ENCODE data around the gene ENDOD1. TPM values are rescaled to one million over a fixed set of nuclear protein-coding genes. Genes with fewer than 3 reads are reported as not detected.

Gene ENDOD1
- total and polyA plus RNA-seq, 2 donors (not counting 1 experiment from before 2014, with no cell fraction given) = 7.0 to 11.7 TPM

- H3K27me3 Mint-ChIP-seq = no peaks in the 10 kb centered on the region
- intact Hi-C loops (cut with micrococcal nuclease) = no loop called here
- no peaks in the 10 kb centered on the region for H3K79me2 ChIP-seq (ENCODE audit: control insufficient read depth, insufficient read depth, low read length)
- no peak for DNase-seq
- H3K4me1 ChIP-seq (ENCODE audit: control insufficient read depth in 2 of 2, insufficient read depth in 2 of 2, low read length in 2 of 2) = peaks cover 4 to 9% of the 10 kb centered on the region in 2 donors
- no peaks in the 10 kb centered on the region for H3K36me3 ChIP-seq (replicated peaks in 1 of 2; ENCODE audit: control extremely low read depth in 1 of 2, control insufficient read depth in 1 of 2, extremely low read depth in 1 of 2, insufficient read depth in 2 of 2, low read length in 1 of 2)
- TF ChIP-seq CTCF (IDR thresholded peaks at IDR 0.05) = no peak
- TF ChIP-seq EZH2 (IDR thresholded peaks at IDR 0.05; ENCODE audit: borderline replicate concordance, insufficient read depth, low read depth, low read length, poor library complexity, severe bottlenecking) = no peak
- no peak for ATAC-seq (ENCODE audit: low read depth)
- no peak overlapping the region for H3K4me3 Mint-ChIP-seq
- H3K4me2 ChIP-seq (replicated peaks; ENCODE audit: low read depth, low read length, poor library complexity, severe bottlenecking) = no peak overlapping the region
- no peak overlapping the region for H2AFZ ChIP-seq (ENCODE audit: insufficient read depth, low read depth, low read length, poor library complexity, severe bottlenecking)
- H3K27me3 ChIP-seq (replicated peaks in 1 of 4; ENCODE audit: control extremely low read depth in 1 of 4, control insufficient read depth in 3 of 4, insufficient read depth in 4 of 4, low read length in 3 of 4) = no peaks in the 10 kb centered on the region
- no peaks in the 10 kb centered on the region for H3K9me3 ChIP-seq (ENCODE audit: control extremely low read depth in 1 of 3, control insufficient read depth in 2 of 3, insufficient read depth in 1 of 3, low read length in 2 of 3)
- H4K20me1 ChIP-seq (ENCODE audit: control insufficient read depth, insufficient read depth, low read length, poor library complexity, severe bottlenecking) = no peaks in the 10 kb centered on the region
- WGBS (ENCODE audit: insufficient coverage) = 90% methylated on average over 1 of the region's 4 CpGs
- H3K9me3 Mint-ChIP-seq (ENCODE audit: insufficient read depth) = no peaks in the 10 kb centered on the region
- H3K27ac ChIP-seq (ENCODE audit: low read length in 2 of 2) = no peak overlapping the region
- POLR2A ChIA-PET = no interaction called here
- CTCF ChIA-PET = interaction anchor here (0.9 to 8.9 kb wide), 4 partner anchors 8 to 77 kb away, joined by 3 to 106 read pairs (median 3); partner anchors contain the start of gene SRSF8
- no peak overlapping the region for H3K9ac ChIP-seq (ENCODE audit: low read length)
- no peak overlapping the region for H3K27ac Mint-ChIP-seq
- peaks cover 8% of the 10 kb centered on the region for H3K4me1 Mint-ChIP-seq
- no peak overlapping the region for H3K4me3 ChIP-seq (ENCODE audit: control extremely low read depth in 1 of 5, extremely low read depth in 1 of 5, insufficient read depth in 1 of 5, low read depth in 2 of 5, low read length in 4 of 5)
Measured at GRCh38 chr11:95145430-95146060, 55.9 kb downstream of the ENDOD1 start.

- Histone ChIP-seq H3K4me2 (replicated peaks; ENCODE audit: low read depth, low read length, poor library complexity, severe bottlenecking) (no peak overlapping the region), H3K9me3 (ENCODE audit: control extremely low read depth in 1 of 3, control insufficient read depth in 2 of 3, insufficient read depth in 1 of 3, low read length in 2 of 3) (no peaks in the 10 kb centered on the region), H3K27me3 (replicated peaks in 1 of 4; ENCODE audit: control extremely low read depth in 1 of 4, control insufficient read depth in 3 of 4, insufficient read depth in 4 of 4, low read length in 3 of 4) (no peaks in the 10 kb centered on the region), H3K4me3 (ENCODE audit: control extremely low read depth in 1 of 5, extremely low read depth in 1 of 5, insufficient read depth in 1 of 5, low read depth in 2 of 5, low read length in 4 of 5) (no peak overlapping the region), H3K36me3 (replicated peaks in 1 of 2; ENCODE audit: control extremely low read depth in 1 of 2, control insufficient read depth in 1 of 2, extremely low read depth in 1 of 2, insufficient read depth in 2 of 2, low read length in 1 of 2) (no peaks in the 10 kb centered on the region), H4K20me1 (ENCODE audit: control insufficient read depth, insufficient read depth, low read length, poor library complexity, severe bottlenecking) (no peaks in the 10 kb centered on the region), H3K27ac (ENCODE audit: low read length in 2 of 2) (no peak overlapping the region), H3K79me2 (ENCODE audit: control insufficient read depth, insufficient read depth, low read length) (no peaks in the 10 kb centered on the region), H3K4me1 (ENCODE audit: control insufficient read depth in 2 of 2, insufficient read depth in 2 of 2, low read length in 2 of 2) (peaks cover 10 to 19% of the 10 kb centered on the region in 2 donors), H3K9ac (ENCODE audit: low read length) (no peak overlapping the region), H2AFZ (ENCODE audit: insufficient read depth, low read depth, low read length, poor library complexity, severe bottlenecking) (no peak overlapping the region)
- Mint-ChIP-seq H3K27me3 (no peaks in the 10 kb centered on the region), H3K4me1 (peaks cover 17% of the 10 kb centered on the region), H3K27ac (no peak overlapping the region), H3K4me3 (no peak overlapping the region), H3K9me3 (ENCODE audit: insufficient read depth) (no peaks in the 10 kb centered on the region)
- intact Hi-C loops (cut with micrococcal nuclease) = no loop called here
- TF ChIP-seq CTCF (IDR thresholded peaks at IDR 0.05) (no peak), EZH2 (IDR thresholded peaks at IDR 0.05; ENCODE audit: borderline replicate concordance, insufficient read depth, low read depth, low read length, poor library complexity, severe bottlenecking) (no peak)
- DNase-seq = no peak
- ChIA-PET CTCF (interaction anchor here (1.1 to 8.9 kb wide), 4 partner anchors 8 to 616 kb away, joined by 3 to 106 read pairs (median 5); partner anchors contain the start of gene SRSF8), POLR2A (interaction anchor here (0.9 kb wide), 1 partner anchor 58 kb away, joined by 3 read pairs; no protein-coding TSS in a partner anchor)
- no peak for ATAC-seq (ENCODE audit: low read depth)
- 17% methylated on average over 2 of the region's 4 CpGs for WGBS (ENCODE audit: insufficient coverage)
Measured at GRCh38 chr11:95147364-95147905, 57.8 kb downstream of the ENDOD1 start.

All from B cell (primary cell).